Dendritic cell treated with granulocyte-macrophage colony-stimulating factor and Interleukin-4, amounts not matched to agents 40 ng/mL and 50 ng/mL, for 4 days (primary cell): ENCODE measurements around the gene MAB21L4.

Experiments used
- H3K27ac Mint-ChIP-seq: one replicate; pipeline ENCODE4 v1.8.0; 2022; ENCODE audit warnings: mild to moderate bottlenecking, mixed read lengths
- H3K27me3 Mint-ChIP-seq: one replicate; pipeline ENCODE4 v1.8.0; 2022; ENCODE audit warnings: mild to moderate bottlenecking, mixed read lengths
- H3K36me3 Mint-ChIP-seq: one replicate; pipeline ENCODE4 v1.8.0; 2022; ENCODE audit warnings: low read depth, mixed read lengths
- H3K4me1 Mint-ChIP-seq: one replicate; pipeline ENCODE4 v1.8.0; 2022; ENCODE audit warnings: low read depth, mixed read lengths
- H3K4me3 Mint-ChIP-seq: one replicate; pipeline ENCODE4 v1.8.0; 2022; ENCODE audit warnings: mild to moderate bottlenecking, moderate library complexity, mixed read lengths
- H3K9me3 Mint-ChIP-seq: one replicate; pipeline ENCODE4 v1.8.0; 2022; ENCODE audit warnings: mixed read lengths
- intact Hi-C: fragments of 100-400 bp; cut with micrococcal nuclease; formaldehyde crosslinking; loops from one replicate; pipeline ENCODE4 v1.15.0; 2022

The MAB21L4 gene

GRCh38 chr2:240929364-240930095 lies 33.6 kb upstream of the MAB21L4 start:
- Mint-ChIP-seq H3K4me3 (no peak overlapping the region), H3K36me3 (no peaks in the 10 kb centered on the region), H3K27me3 (peaks cover 4% of the 10 kb centered on the region), H3K27ac (no peak overlapping the region), H3K4me1 (peaks cover 5% of the 10 kb centered on the region), H3K9me3 (no peaks in the 10 kb centered on the region)
- intact Hi-C loops, result no loop called here

GRCh38 chr2:240928476-240929363 lies 32.8 kb upstream of the MAB21L4 start:
- H3K4me1 Mint-ChIP-seq, result peaks cover 5% of the 10 kb centered on the region
- H3K27me3 Mint-ChIP-seq, result peaks cover 4% of the 10 kb centered on the region
- H3K27ac Mint-ChIP-seq, result no peak overlapping the region
- intact Hi-C loops, result no loop called here
- no peaks in the 10 kb centered on the region for H3K9me3 Mint-ChIP-seq
- no peak overlapping the region for H3K4me3 Mint-ChIP-seq
- H3K36me3 Mint-ChIP-seq, result no peaks in the 10 kb centered on the region

GRCh38 chr2:240927390-240927781 lies 31.4 kb upstream of the MAB21L4 start:
- H3K4me3 Mint-ChIP-seq, result no peak overlapping the region
- no peaks in the 10 kb centered on the region for H3K9me3 Mint-ChIP-seq
- peaks cover 3% of the 10 kb centered on the region for H3K27me3 Mint-ChIP-seq
- no peaks in the 10 kb centered on the region for H3K36me3 Mint-ChIP-seq
- H3K4me1 Mint-ChIP-seq, result peaks cover 5% of the 10 kb centered on the region
- intact Hi-C loops, result no loop called here
- H3K27ac Mint-ChIP-seq, result no peak overlapping the region

GRCh38 chr2:240926516-240927389 lies 30.8 kb upstream of the MAB21L4 start:
- Mint-ChIP-seq H3K4me1 (peaks cover 5% of the 10 kb centered on the region), H3K27ac (no peak overlapping the region), H3K27me3 (peaks cover 5% of the 10 kb centered on the region), H3K36me3 (no peaks in the 10 kb centered on the region), H3K9me3 (no peaks in the 10 kb centered on the region), H3K4me3 (no peak overlapping the region)
- intact Hi-C loops, result no loop called here

GRCh38 chr2:240925568-240926515 lies 29.9 kb upstream of the MAB21L4 start:
- Mint-ChIP-seq H3K4me3 (no peak overlapping the region), H3K36me3 (no peaks in the 10 kb centered on the region), H3K9me3 (no peaks in the 10 kb centered on the region), H3K27me3 (peaks cover 5% of the 10 kb centered on the region), H3K27ac (no peak overlapping the region), H3K4me1 (peaks cover 5% of the 10 kb centered on the region)
- intact Hi-C loops, result no loop called here

GRCh38 chr2:240925191-240925567 lies 29.2 kb upstream of the MAB21L4 start:
- peaks cover 5% of the 10 kb centered on the region for H3K27me3 Mint-ChIP-seq
- H3K27ac Mint-ChIP-seq, result no peak overlapping the region
- no peaks in the 10 kb centered on the region for H3K36me3 Mint-ChIP-seq
- H3K4me3 Mint-ChIP-seq, result no peak overlapping the region
- H3K9me3 Mint-ChIP-seq, result no peaks in the 10 kb centered on the region
- H3K4me1 Mint-ChIP-seq, result peaks cover 5% of the 10 kb centered on the region
- intact Hi-C loops, result no loop called here

- peaks cover 5% of the 10 kb centered on the region for H3K4me1 Mint-ChIP-seq
- intact Hi-C loops, result no loop called here
- no peak overlapping the region for H3K4me3 Mint-ChIP-seq
- peaks cover 5% of the 10 kb centered on the region for H3K27me3 Mint-ChIP-seq
- H3K36me3 Mint-ChIP-seq, result no peaks in the 10 kb centered on the region
- no peak overlapping the region for H3K27ac Mint-ChIP-seq
- no peaks in the 10 kb centered on the region for H3K9me3 Mint-ChIP-seq
These were observed 27.1 kb upstream of the MAB21L4 start for GRCh38 chr2:240922982-240923537.

GRCh38 chr2:240922245-240922981 lies 26.5 kb upstream of the MAB21L4 start:
- peaks cover 5% of the 10 kb centered on the region for H3K4me1 Mint-ChIP-seq
- H3K27me3 Mint-ChIP-seq, result peaks cover 6% of the 10 kb centered on the region
- H3K27ac Mint-ChIP-seq, result no peak overlapping the region
- no peaks in the 10 kb centered on the region for H3K36me3 Mint-ChIP-seq
- H3K4me3 Mint-ChIP-seq, result no peak overlapping the region
- intact Hi-C loops, result no loop called here
- H3K9me3 Mint-ChIP-seq, result no peaks in the 10 kb centered on the region

- Mint-ChIP-seq H3K36me3 (no peaks in the 10 kb centered on the region), H3K4me1 (peaks cover 1% of the 10 kb centered on the region), H3K9me3 (no peaks in the 10 kb centered on the region), H3K4me3 (no peak overlapping the region), H3K27me3 (peaks cover 11% of the 10 kb centered on the region), H3K27ac (no peak overlapping the region)
- intact Hi-C loops, result no loop called here
These were observed 26.0 kb upstream of the MAB21L4 start for GRCh38 chr2:240921995-240922244.

- Mint-ChIP-seq H3K9me3 (no peaks in the 10 kb centered on the region), H3K4me1 (no peaks in the 10 kb centered on the region), H3K27ac (no peak overlapping the region), H3K36me3 (no peaks in the 10 kb centered on the region), H3K4me3 (no peak overlapping the region), H3K27me3 (peaks cover 16% of the 10 kb centered on the region)
- intact Hi-C loops, result no loop called here
These were observed 25.5 kb upstream of the MAB21L4 start for GRCh38 chr2:240921311-240921994.

GRCh38 chr2:240920783-240921231 lies 24.9 kb upstream of the MAB21L4 start:
- Mint-ChIP-seq H3K9me3 (no peaks in the 10 kb centered on the region), H3K27me3 (peaks cover 20% of the 10 kb centered on the region), H3K36me3 (no peaks in the 10 kb centered on the region), H3K27ac (no peak overlapping the region), H3K4me1 (no peaks in the 10 kb centered on the region), H3K4me3 (no peak overlapping the region)
- intact Hi-C loops, result no loop called here
